T-helper 2 cell treated with Interferon-gamma antibody and Interleukin-4, amounts not matched to agents 5 μg/mL and 100 μg/mL, for 36 hours (primary cell): ENCODE data around the gene ATP2C2.

Experiments used
- DNase-seq: peaks from one replicate; pipeline ENCODE4 v3.0.0; 2021; ENCODE audit warnings: low spot score
- H3K27ac Mint-ChIP-seq: one replicate; pipeline ENCODE4 v1.8.0; 2021; ENCODE audit warnings: mild to moderate bottlenecking, mixed read lengths
- H3K27me3 Mint-ChIP-seq: one replicate; pipeline ENCODE4 v1.8.0; 2021; ENCODE audit warnings: low read depth, mixed read lengths
- H3K36me3 Mint-ChIP-seq: one replicate; pipeline ENCODE4 v1.8.0; 2021; ENCODE audit warnings: low read depth, mixed read lengths
- H3K4me1 Mint-ChIP-seq: one replicate; pipeline ENCODE4 v1.8.0; 2021; ENCODE audit warnings: low read depth, mixed read lengths
- H3K4me3 Mint-ChIP-seq: one replicate; pipeline ENCODE4 v1.8.0; 2022; ENCODE audit warnings: mild to moderate bottlenecking, moderate library complexity, mixed read lengths
- H3K9me3 Mint-ChIP-seq: one replicate; pipeline ENCODE4 v1.8.0; 2021; ENCODE audit warnings: mixed read lengths

The ATP2C2 gene

GRCh38 chr16:84368308-84368996, at the start of gene ATP2C2:
ATP2C2 (plus strand) TSS chr16:84368538; CDS start chr16:84368616, 78 bp downstream.
- H3K4me1 Mint-ChIP-seq = peaks cover 8% of the 10 kb centered on the region
- DNase-seq = no peak

GRCh38 chr16:84319146-84319760, 49.1 kb upstream of the ATP2C2 start:
- Mint-ChIP-seq H3K36me3 (no peaks in the 10 kb centered on the region), H3K9me3 (no peaks in the 10 kb centered on the region), H3K27ac (no peak overlapping the region), H3K27me3 (peaks cover 9% of the 10 kb centered on the region), H3K4me3 (no peak overlapping the region), H3K4me1 (no peaks in the 10 kb centered on the region)
- no peak for DNase-seq

More at GRCh38 chr16:84368308-84368996, at the start of gene ATP2C2:
- Mint-ChIP-seq H3K9me3 (no peaks in the 10 kb centered on the region), H3K4me3 (no peak within 1 kb of the TSS), H3K27me3 (peaks cover 55% of the 10 kb centered on the region), H3K36me3 (no peaks in the 10 kb centered on the region), H3K27ac (no peak within 1 kb of the TSS)

- H3K9me3 Mint-ChIP-seq = no peaks in the 10 kb centered on the region
- no peaks in the 10 kb centered on the region for H3K4me1 Mint-ChIP-seq
- H3K27me3 Mint-ChIP-seq = peaks cover 3% of the 10 kb centered on the region
- DNase-seq = no peak
- no peak overlapping the region for H3K4me3 Mint-ChIP-seq
- H3K36me3 Mint-ChIP-seq = no peaks in the 10 kb centered on the region
- no peak overlapping the region for H3K27ac Mint-ChIP-seq
Observed at GRCh38 chr16:84320511-84320910, 47.8 kb upstream of the ATP2C2 start.

- H3K4me3 Mint-ChIP-seq = no peak overlapping the region
- H3K36me3 Mint-ChIP-seq = no peaks in the 10 kb centered on the region
- H3K27ac Mint-ChIP-seq = no peak overlapping the region
- no peaks in the 10 kb centered on the region for H3K4me1 Mint-ChIP-seq
- no peak for DNase-seq
- no peaks in the 10 kb centered on the region for H3K27me3 Mint-ChIP-seq
- no peaks in the 10 kb centered on the region for H3K9me3 Mint-ChIP-seq
Observed at GRCh38 chr16:84321932-84322331, 46.4 kb upstream of the ATP2C2 start.

- Mint-ChIP-seq H3K9me3 (no peaks in the 10 kb centered on the region), H3K4me3 (no peak overlapping the region), H3K36me3 (no peaks in the 10 kb centered on the region), H3K27me3 (no peaks in the 10 kb centered on the region), H3K4me1 (no peaks in the 10 kb centered on the region), H3K27ac (no peak overlapping the region)
- no peak for DNase-seq
Observed at GRCh38 chr16:84322749-84323148, 45.6 kb upstream of the ATP2C2 start.

- Mint-ChIP-seq H3K4me1 (no peaks in the 10 kb centered on the region), H3K36me3 (no peaks in the 10 kb centered on the region), H3K4me3 (no peak overlapping the region), H3K27me3 (no peaks in the 10 kb centered on the region), H3K9me3 (no peaks in the 10 kb centered on the region), H3K27ac (no peak overlapping the region)
- DNase-seq = no peak
Observed at GRCh38 chr16:84323606-84324005, 44.7 kb upstream of the ATP2C2 start.

- Mint-ChIP-seq H3K9me3 (no peaks in the 10 kb centered on the region), H3K4me1 (no peaks in the 10 kb centered on the region), H3K27me3 (no peaks in the 10 kb centered on the region), H3K36me3 (no peaks in the 10 kb centered on the region), H3K4me3 (no peak overlapping the region), H3K27ac (no peak overlapping the region)
- no peak for DNase-seq
Observed at GRCh38 chr16:84324434-84325262, 43.7 kb upstream of the ATP2C2 start.

GRCh38 chr16:84326545-84326944, 41.8 kb upstream of the ATP2C2 start:
- Mint-ChIP-seq H3K27ac (no peak overlapping the region), H3K4me1 (no peaks in the 10 kb centered on the region), H3K36me3 (no peaks in the 10 kb centered on the region), H3K4me3 (no peak overlapping the region), H3K27me3 (no peaks in the 10 kb centered on the region), H3K9me3 (no peaks in the 10 kb centered on the region)
- DNase-seq = no peak

- Mint-ChIP-seq H3K4me1 (no peaks in the 10 kb centered on the region), H3K4me3 (no peak overlapping the region), H3K36me3 (no peaks in the 10 kb centered on the region)
Observed at GRCh38 chr16:84327926-84328505, 40.3 kb upstream of the ATP2C2 start.

GRCh38 chr16:84329016-84329415, 39.3 kb upstream of the ATP2C2 start:
- H3K27me3 Mint-ChIP-seq = no peaks in the 10 kb centered on the region
- H3K4me3 Mint-ChIP-seq = no peak overlapping the region
- DNase-seq = no peak
- no peaks in the 10 kb centered on the region for H3K36me3 Mint-ChIP-seq
- H3K27ac Mint-ChIP-seq = no peak overlapping the region
- H3K9me3 Mint-ChIP-seq = no peaks in the 10 kb centered on the region
- no peaks in the 10 kb centered on the region for H3K4me1 Mint-ChIP-seq

More at GRCh38 chr16:84327926-84328505, 40.3 kb upstream of the ATP2C2 start:
- Mint-ChIP-seq H3K9me3 (no peaks in the 10 kb centered on the region), H3K27me3 (no peaks in the 10 kb centered on the region), H3K27ac (no peak overlapping the region)
- DNase-seq = no peak

- H3K9me3 Mint-ChIP-seq = no peaks in the 10 kb centered on the region
- H3K4me1 Mint-ChIP-seq = no peaks in the 10 kb centered on the region
- no peak for DNase-seq
- no peak overlapping the region for H3K4me3 Mint-ChIP-seq
- H3K36me3 Mint-ChIP-seq = no peaks in the 10 kb centered on the region
- H3K27me3 Mint-ChIP-seq = no peaks in the 10 kb centered on the region
- no peak overlapping the region for H3K27ac Mint-ChIP-seq
Observed at GRCh38 chr16:84329843-84330684, 38.3 kb upstream of the ATP2C2 start.

- Mint-ChIP-seq H3K36me3 (no peaks in the 10 kb centered on the region), H3K27ac (no peak overlapping the region), H3K27me3 (peaks cover 4% of the 10 kb centered on the region), H3K4me1 (no peaks in the 10 kb centered on the region), H3K9me3 (no peaks in the 10 kb centered on the region), H3K4me3 (no peak overlapping the region)
- DNase-seq = no peak
Observed at GRCh38 chr16:84330685-84331050, 37.7 kb upstream of the ATP2C2 start.

GRCh38 chr16:84331998-84332780, 36.1 kb upstream of the ATP2C2 start:
- Mint-ChIP-seq H3K9me3 (no peaks in the 10 kb centered on the region), H3K36me3 (no peaks in the 10 kb centered on the region), H3K27ac (no peak overlapping the region), H3K4me1 (no peaks in the 10 kb centered on the region), H3K27me3 (peaks cover 7% of the 10 kb centered on the region), H3K4me3 (no peak overlapping the region)
- DNase-seq = no peak
